K562 (cell line): ENCODE results near the gene TICRR.

Experiments
- ARID3B ChIP-seq: fragments of 250-450 bp; sonication (Bioruptor Pico); IDR thresholded peaks from 2 replicates; pipeline ENCODE4 v1.4.0; 2020; ENCODE audit warnings: borderline replicate concordance
- CTCF ChIP-seq, 3 experiments: IDR thresholded peaks in 2 of 3; conservative IDR thresholded peaks in 1 of 3; 2 replicates each; pipeline ENCODE4 v1.5.1; 2011 to 2012; ENCODE audit warnings: low read length in 3 of 3, mild to moderate bottlenecking in 3 of 3, control low read depth in 2 of 3, improper control_type of control experiment in 1 of 3, inconsistent platforms in 1 of 3, low read depth in 1 of 3, mixed read lengths in 1 of 3, moderate library complexity in 1 of 3; ENCODE audit not compliant: insufficient read depth in 2 of 3
- E2F5 ChIP-seq: sonication (generic); formaldehyde crosslinking; IDR thresholded peaks from 2 replicates; pipeline ENCODE4 v1.8.0; 2022; ENCODE audit warnings: mild to moderate bottlenecking, missing genetic modification reagents
- FOXM1 ChIP-seq, 2 experiments: fragments of 450-650 bp in 1 of 2; sonication (generic) in 1 of 2; formaldehyde crosslinking in 1 of 2; IDR thresholded peaks; 2 replicates each; pipeline versions ENCODE4 v1.6.1 to v1.9.0; 2017 to 2022; ENCODE audit warnings: low read depth in 2 of 2, mild to moderate bottlenecking in 2 of 2, missing genetic modification reagents in 1 of 2, moderate library complexity in 1 of 2
- KLF6 ChIP-seq: fragments of 250-450 bp; sonication (Bioruptor Pico); IDR thresholded peaks from 2 replicates; pipeline ENCODE4 v1.4.0; 2020; ENCODE audit warnings: mild to moderate bottlenecking, moderate library complexity, borderline replicate concordance
- NFYB ChIP-seq: IDR thresholded peaks from 2 replicates; pipeline ENCODE4 v1.6.1; 2011; ENCODE audit warnings: mild to moderate bottlenecking, moderate library complexity; ENCODE audit not compliant: insufficient read length; ENCODE audit errors: extremely low read depth
- PCBP1 ChIP-seq: fragments of 200-400 bp; formaldehyde crosslinking; IDR thresholded peaks from 2 replicates; pipeline ENCODE4 v1.6.1; 2018; ENCODE audit warnings: mild to moderate bottlenecking, low read depth, low read length; ENCODE audit not compliant: poor library complexity, severe bottlenecking
- POLR2A ChIP-seq: fragments of 450-650 bp; conservative IDR thresholded peaks from 2 replicates; pipeline ENCODE4 v1.6.1; 2016
- POLR2AphosphoS5 ChIP-seq: IDR thresholded peaks from 2 replicates; pipeline ENCODE4 v1.6.1; 2011; ENCODE audit warnings: mild to moderate bottlenecking, low read depth, low read length, moderate library complexity; ENCODE audit not compliant: control insufficient read depth, insufficient read depth
- RBBP5 ChIP-seq: fragments of 200-600 bp; sonication (generic); IDR thresholded peaks from 2 replicates; pipeline ENCODE4 v1.6.1; 2012; ENCODE audit warnings: borderline replicate concordance, mild to moderate bottlenecking, low read length, control low read depth, inconsistent platforms; ENCODE audit not compliant: insufficient read depth, poor library complexity, severe bottlenecking
- RBM22 ChIP-seq: fragments of 200-400 bp; formaldehyde crosslinking; IDR thresholded peaks from 2 replicates; pipeline ENCODE4 v1.6.1; 2018; ENCODE audit warnings: low read length, low read depth; ENCODE audit not compliant: poor library complexity, severe bottlenecking
- ZFP36 ChIP-seq: fragments of 150-350 bp; IDR thresholded peaks from 2 replicates; pipeline ENCODE4 v1.6.1; 2018; ENCODE audit warnings: low read length, low read depth; ENCODE audit not compliant: partially characterized antibody
- ZKSCAN3 ChIP-seq: fragments of 250-450 bp; sonication (Bioruptor Pico); IDR thresholded peaks from 2 replicates; pipeline ENCODE4 v1.4.0; 2020
- ZNF444 ChIP-seq: fragments of 250-450 bp; sonication (Bioruptor Pico); IDR thresholded peaks from 2 replicates; pipeline ENCODE4 v1.4.0; 2020; ENCODE audit warnings: mild to moderate bottlenecking, moderate library complexity

- TF ChIP-seq E2F5 (CRISPR knock-in tag), result no peak
- TF ChIP-seq CTCF (IDR thresholded peaks at IDR 0.05 in 2 of 3, conservative IDR thresholded peaks at IDR 0.05 in 1 of 3; ENCODE audit: insufficient read depth in 2 of 3, low read depth in 1 of 3, low read length in 3 of 3), result no peak
- TF ChIP-seq RBM22, result no peak
- TF ChIP-seq POLR2AphosphoS5, result no peak
- no peak for TF ChIP-seq ZKSCAN3 (CRISPR knock-in tag)
- TF ChIP-seq ARID3B (CRISPR knock-in tag), result no peak
- no peak for TF ChIP-seq FOXM1 (IDR thresholded peaks at IDR 0.05; ENCODE audit: low read depth)
- no peak for TF ChIP-seq FOXM1 (CRISPR knock-in tag; IDR thresholded peaks at IDR 0.05; ENCODE audit: low read depth)
- no peak for TF ChIP-seq ZFP36
- no peak for TF ChIP-seq ZNF444 (CRISPR knock-in tag)
- TF ChIP-seq KLF6 (CRISPR knock-in tag), result no peak
- TF ChIP-seq PCBP1, result no peak
- TF ChIP-seq POLR2A, result no peak
- TF ChIP-seq RBBP5, result no peak
- TF ChIP-seq NFYB, result no peak
Measured at GRCh38 chr15:89553632-89554031, 21.6 kb upstream of the TICRR start.
